Measurements from ENCODE around the gene GFAP. TPM values are rescaled to one million over a fixed set of nuclear protein-coding genes. Genes with fewer than 3 reads are reported as not detected.

The GFAP gene
- total RNA-seq, 1 experiment from 2014 or later, result not detected

DNA sequence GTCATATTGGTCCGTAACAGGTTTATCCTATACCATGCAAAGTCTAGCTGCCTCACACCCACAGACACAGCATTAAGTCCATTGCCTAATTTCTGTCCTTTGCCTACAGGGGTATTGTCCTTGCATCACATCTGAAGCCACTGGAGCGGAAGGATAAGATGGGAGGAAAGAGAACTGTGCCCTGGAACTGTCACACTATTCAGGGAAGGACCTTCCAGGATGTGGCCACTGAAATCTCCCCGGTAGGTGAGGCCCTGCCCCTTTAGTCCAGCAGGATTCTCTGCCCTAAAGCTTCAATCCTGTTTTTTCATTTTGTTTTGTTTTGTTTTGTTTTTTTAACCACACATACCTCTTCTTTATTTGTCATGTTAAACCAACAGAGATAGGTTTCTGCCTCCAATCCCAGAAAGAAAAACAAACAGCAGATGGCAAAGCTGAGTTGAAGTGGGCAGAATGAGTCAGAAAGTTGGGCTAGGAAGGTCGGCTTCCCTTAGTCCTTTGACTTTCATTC is 13.8 kb downstream of the GFAP start:
- ChIA-PET CTCF (no interaction called here), POLR2A (ENCODE audit: low non-redundant PET) (no interaction called here)
- intact Hi-C loops (cut with micrococcal nuclease; ENCODE audit: unreplicated experiment), result no loop called here
- no peak for TF ChIP-seq EZH2 (IDR thresholded peaks at IDR 0.05; ENCODE audit: borderline replicate concordance, low read depth, low read length, poor library complexity, severe bottlenecking)
- TF ChIP-seq, protein P1, sequence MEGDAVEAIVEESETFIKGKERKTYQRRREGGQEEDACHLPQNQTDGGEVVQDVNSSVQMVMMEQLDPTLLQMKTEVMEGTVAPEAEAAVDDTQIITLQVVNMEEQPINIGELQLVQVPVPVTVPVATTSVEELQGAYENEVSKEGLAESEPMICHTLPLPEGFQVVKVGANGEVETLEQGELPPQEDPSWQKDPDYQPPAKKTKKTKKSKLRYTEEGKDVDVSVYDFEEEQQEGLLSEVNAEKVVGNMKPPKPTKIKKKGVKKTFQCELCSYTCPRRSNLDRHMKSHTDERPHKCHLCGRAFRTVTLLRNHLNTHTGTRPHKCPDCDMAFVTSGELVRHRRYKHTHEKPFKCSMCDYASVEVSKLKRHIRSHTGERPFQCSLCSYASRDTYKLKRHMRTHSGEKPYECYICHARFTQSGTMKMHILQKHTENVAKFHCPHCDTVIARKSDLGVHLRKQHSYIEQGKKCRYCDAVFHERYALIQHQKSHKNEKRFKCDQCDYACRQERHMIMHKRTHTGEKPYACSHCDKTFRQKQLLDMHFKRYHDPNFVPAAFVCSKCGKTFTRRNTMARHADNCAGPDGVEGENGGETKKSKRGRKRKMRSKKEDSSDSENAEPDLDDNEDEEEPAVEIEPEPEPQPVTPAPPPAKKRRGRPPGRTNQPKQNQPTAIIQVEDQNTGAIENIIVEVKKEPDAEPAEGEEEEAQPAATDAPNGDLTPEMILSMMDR (conservative IDR thresholded peaks at IDR 0.05; ENCODE audit: low read depth, low read length), result no peak
- DNase-seq (ENCODE audit: low spot score), result no peak
- H3K27me3 ChIP-seq (replicated peaks; ENCODE audit: insufficient read depth, low read depth, low read length, poor library complexity), result no peaks in the 10 kb centered on the region
- H3K36me3 ChIP-seq (ENCODE audit: insufficient read depth, low read length, poor library complexity, severe bottlenecking), result no peaks in the 10 kb centered on the region
- H3K27ac ChIP-seq (ENCODE audit: low read depth, low read length, poor library complexity, severe bottlenecking), result no peak overlapping the region
- H3K4me1 ChIP-seq (ENCODE audit: insufficient read depth, low read length, poor library complexity, severe bottlenecking), result peaks cover 18% of the 10 kb centered on the region
- BruUV-seq (replicated peaks), result no TSS peak
- H3K9me3 ChIP-seq (ENCODE audit: low read depth, low read length, poor library complexity, severe bottlenecking), result no peaks in the 10 kb centered on the region
- H3K4me3 ChIP-seq (ENCODE audit: low read depth, low read length, poor library complexity, severe bottlenecking), result no peak overlapping the region

DNA sequence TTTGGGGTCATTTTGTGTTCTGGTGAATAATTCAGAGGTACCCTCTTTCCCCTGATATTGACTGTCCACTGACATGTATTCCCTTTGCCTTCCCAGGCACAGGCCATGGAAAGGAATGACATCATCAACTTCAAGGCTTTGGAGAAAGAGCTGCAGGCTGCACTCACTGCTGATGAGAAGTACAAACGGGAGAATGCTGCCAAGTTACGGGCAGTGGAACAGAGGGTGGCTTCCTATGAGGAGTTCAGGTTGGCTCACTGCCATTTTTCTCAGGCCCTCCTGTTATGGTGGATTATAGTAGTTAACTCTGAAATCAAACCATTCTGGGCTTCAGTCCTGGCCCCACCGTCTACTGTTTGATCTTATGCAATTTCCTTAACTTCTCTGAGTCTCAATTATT is 14.4 kb downstream of the GFAP start:
- Histone ChIP-seq H3K27me3 (replicated peaks; ENCODE audit: insufficient read depth, low read depth, low read length, poor library complexity) (no peaks in the 10 kb centered on the region), H3K27ac (ENCODE audit: low read depth, low read length, poor library complexity, severe bottlenecking) (no peak overlapping the region), H3K4me1 (ENCODE audit: insufficient read depth, low read length, poor library complexity, severe bottlenecking) (peaks cover 18% of the 10 kb centered on the region), H3K9me3 (ENCODE audit: low read depth, low read length, poor library complexity, severe bottlenecking) (no peaks in the 10 kb centered on the region), H3K4me3 (ENCODE audit: low read depth, low read length, poor library complexity, severe bottlenecking) (peak overlapping the region; percentile 78), H3K36me3 (ENCODE audit: insufficient read depth, low read length, poor library complexity, severe bottlenecking) (no peaks in the 10 kb centered on the region)
- TF ChIP-seq, protein P1 (conservative IDR thresholded peaks at IDR 0.05; ENCODE audit: low read depth, low read length), result no peak
- no peak for TF ChIP-seq EZH2 (IDR thresholded peaks at IDR 0.05; ENCODE audit: borderline replicate concordance, low read depth, low read length, poor library complexity, severe bottlenecking)
- CTCF ChIA-PET, result no interaction called here
- BruUV-seq (replicated peaks), result no TSS peak
- POLR2A ChIA-PET (ENCODE audit: low non-redundant PET), result no interaction called here
- peak; percentile 76 for DNase-seq (ENCODE audit: low spot score)
- intact Hi-C loops (cut with micrococcal nuclease; ENCODE audit: unreplicated experiment), result no loop called here

GRCh38 chr17:44899074-44899782 is 16.1 kb downstream of the GFAP start, which contains the start of gene EFTUD2:
Gene EFTUD2, minus strand, starts transcription at chr17:44899445. Its CDS starts 4,924 bp downstream, at chr17:44894521.
- peak within 1 kb of the TSS; percentile 99 for H3K27ac ChIP-seq (ENCODE audit: low read depth, low read length, poor library complexity, severe bottlenecking)
- CTCF ChIA-PET, result interaction anchor here (0.7 to 1.0 kb wide), 3 partner anchors 14 to 124 kb away, joined by 3 to 17 read pairs (median 4); no protein-coding TSS in a partner anchor
- H3K27me3 ChIP-seq (replicated peaks; ENCODE audit: insufficient read depth, low read depth, low read length, poor library complexity), result no peaks in the 10 kb centered on the region
- H3K9me3 ChIP-seq (ENCODE audit: low read depth, low read length, poor library complexity, severe bottlenecking), result no peaks in the 10 kb centered on the region
- H3K36me3 ChIP-seq (ENCODE audit: insufficient read depth, low read length, poor library complexity, severe bottlenecking), result peaks cover 3% of the 10 kb centered on the region
- no peak for TF ChIP-seq EZH2 (IDR thresholded peaks at IDR 0.05; ENCODE audit: borderline replicate concordance, low read depth, low read length, poor library complexity, severe bottlenecking)
- TF ChIP-seq, protein P1 (conservative IDR thresholded peaks at IDR 0.05; ENCODE audit: low read depth, low read length), result no peak
- H3K4me1 ChIP-seq (ENCODE audit: insufficient read depth, low read length, poor library complexity, severe bottlenecking), result peaks cover 18% of the 10 kb centered on the region
- DNase-seq (ENCODE audit: low spot score), result peak; percentile 81
- peak within 1 kb of the TSS; percentile 78 for H3K4me3 ChIP-seq (ENCODE audit: low read depth, low read length, poor library complexity, severe bottlenecking)
- intact Hi-C loops (cut with micrococcal nuclease; ENCODE audit: unreplicated experiment), result no loop called here
- POLR2A ChIA-PET (ENCODE audit: low non-redundant PET), result interaction anchor here (0.6 kb wide), 2 partner anchors 135 to 1768 kb away, joined by 4 to 13 read pairs; no protein-coding TSS in a partner anchor
- no TSS peak for BruUV-seq (replicated peaks)
